NCI-H446 (cell line): ENCODE data around the gene NDUFAF7.
"Not testable (repeated sequence)": the region's sequence is repeated elsewhere in the genome, so short reads cannot be mapped to it uniquely, and the experiment has no call there.

Experiments used
- DNase-seq, 2 experiments: peaks; one replicate each; lab custom pipeline; 2025; lab: John Stamatoyannopoulos, UW

Gene NDUFAF7

GRCh38 chr2:37215250-37215649 lies 16.2 kb upstream of the NDUFAF7 start:
- no peak for DNase-seq

- no peak for DNase-seq
These were observed 12.4 kb upstream of the NDUFAF7 start for GRCh38 chr2:37219046-37219445.

- DNase-seq, result no peak
These were observed 8.3 kb upstream of the NDUFAF7 start for GRCh38 chr2:37223131-37223530.

- no peak for DNase-seq
These were observed 7.4 kb upstream of the NDUFAF7 start for GRCh38 chr2:37224063-37224462.

- DNase-seq, result not testable (repeated sequence)
These were observed 6.3 kb upstream of the NDUFAF7 start for GRCh38 chr2:37225129-37225528.

- no peak for DNase-seq
These were observed 4.6 kb upstream of the NDUFAF7 start for GRCh38 chr2:37226863-37227262.

GRCh38 chr2:37228788-37229187 lies 2.7 kb upstream of the NDUFAF7 start:
- DNase-seq, result no peak

GRCh38 chr2:37230581-37230980 lies 877 bp upstream of the NDUFAF7 start:
- no peak for DNase-seq

- DNase-seq, result no peak
These were observed 874 bp downstream of the NDUFAF7 start for GRCh38 chr2:37232131-37232933.

GRCh38 chr2:37243435-37243834 lies 12.0 kb downstream of the NDUFAF7 start:
- DNase-seq, result no peak

GRCh38 chr2:37244017-37244416 lies 12.6 kb downstream of the NDUFAF7 start:
- no peak for DNase-seq

- no peak for DNase-seq
These were observed 13.3 kb downstream of the NDUFAF7 start for GRCh38 chr2:37244755-37245154.

- DNase-seq, result no peak
These were observed 14.7 kb downstream of the NDUFAF7 start for GRCh38 chr2:37246205-37246604.

GRCh38 chr2:37250869-37251740 lies 19.6 kb downstream of the NDUFAF7 start:
- DNase-seq, result no peak

GRCh38 chr2:37262522-37262921 lies 31.1 kb downstream of the NDUFAF7 start:
- DNase-seq, result no peak

- DNase-seq, result no peak
These were observed 32.4 kb downstream of the NDUFAF7 start for GRCh38 chr2:37263839-37264238.

GRCh38 chr2:37267685-37268084 lies 36.2 kb downstream of the NDUFAF7 start:
- no peak for DNase-seq

- DNase-seq, result no peak
These were observed 36.7 kb downstream of the NDUFAF7 start for GRCh38 chr2:37268111-37268510.

GRCh38 chr2:37271376-37272067 lies 40.1 kb downstream of the NDUFAF7 start:
- DNase-seq, result no peak

- DNase-seq, result no peak
These were observed 43.0 kb downstream of the NDUFAF7 start for GRCh38 chr2:37274359-37274965.

GRCh38 chr2:37276291-37276690 lies 44.8 kb downstream of the NDUFAF7 start:
- DNase-seq, result no peak

GRCh38 chr2:37281916-37282315 lies 50.5 kb downstream of the NDUFAF7 start:
- no peak for DNase-seq
